ENCODE data around the gene IL24. TPM values are rescaled to one million over a fixed set of nuclear protein-coding genes. Genes with fewer than 3 reads are reported as not detected.
"Not testable (repeated sequence)": the region's sequence is repeated elsewhere in the genome, so short reads cannot be mapped to it uniquely, and the experiment has no call there.

The IL24 gene
- total and polyA plus RNA-seq, 8 donors: 0.11 to 0.43 (median 0.34) TPM; not detected in 1

DNA sequence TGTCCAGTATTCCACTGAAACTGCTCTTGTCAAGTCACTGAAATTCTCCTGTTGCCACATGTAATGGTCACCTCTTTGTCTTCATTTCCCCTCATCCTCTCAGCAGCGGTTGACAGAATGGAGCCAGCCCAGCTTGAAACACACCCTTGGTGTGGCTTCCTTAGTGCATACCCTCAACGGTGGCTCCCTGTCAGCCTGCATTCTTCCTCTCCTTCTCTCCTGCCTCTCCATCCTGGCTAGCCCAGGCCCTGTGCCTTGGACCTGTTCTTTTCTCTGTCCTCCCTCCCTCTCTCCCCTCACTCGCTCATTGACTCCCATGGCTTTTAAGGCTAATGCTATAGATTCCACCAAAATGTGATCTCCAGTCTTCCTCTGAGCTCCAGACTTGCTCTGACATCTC lies 20.8 kb downstream of the IL24 start:
- DNase-seq: no peak
- intact Hi-C loops (cut with DNase I): loop anchor here in 1 of 2 donors (5.0 kb wide), 1 partner anchor 191 kb away; no protein-coding TSS in a partner anchor
- ATAC-seq: no peak
- TF ChIP-seq, protein P1, sequence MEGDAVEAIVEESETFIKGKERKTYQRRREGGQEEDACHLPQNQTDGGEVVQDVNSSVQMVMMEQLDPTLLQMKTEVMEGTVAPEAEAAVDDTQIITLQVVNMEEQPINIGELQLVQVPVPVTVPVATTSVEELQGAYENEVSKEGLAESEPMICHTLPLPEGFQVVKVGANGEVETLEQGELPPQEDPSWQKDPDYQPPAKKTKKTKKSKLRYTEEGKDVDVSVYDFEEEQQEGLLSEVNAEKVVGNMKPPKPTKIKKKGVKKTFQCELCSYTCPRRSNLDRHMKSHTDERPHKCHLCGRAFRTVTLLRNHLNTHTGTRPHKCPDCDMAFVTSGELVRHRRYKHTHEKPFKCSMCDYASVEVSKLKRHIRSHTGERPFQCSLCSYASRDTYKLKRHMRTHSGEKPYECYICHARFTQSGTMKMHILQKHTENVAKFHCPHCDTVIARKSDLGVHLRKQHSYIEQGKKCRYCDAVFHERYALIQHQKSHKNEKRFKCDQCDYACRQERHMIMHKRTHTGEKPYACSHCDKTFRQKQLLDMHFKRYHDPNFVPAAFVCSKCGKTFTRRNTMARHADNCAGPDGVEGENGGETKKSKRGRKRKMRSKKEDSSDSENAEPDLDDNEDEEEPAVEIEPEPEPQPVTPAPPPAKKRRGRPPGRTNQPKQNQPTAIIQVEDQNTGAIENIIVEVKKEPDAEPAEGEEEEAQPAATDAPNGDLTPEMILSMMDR (IDR thresholded peaks at IDR 0.05): no peak
- H3K4me1 ChIP-seq: peaks cover 4 to 19% of the 10 kb centered on the region in 2 donors
- no peak overlapping the region for H3K27ac ChIP-seq
- H3K4me3 ChIP-seq: no peak overlapping the region
- H3K27me3 ChIP-seq: no peaks in the 10 kb centered on the region
- no peaks in the 10 kb centered on the region for H3K36me3 ChIP-seq
- H3K9me3 ChIP-seq: no peaks in the 10 kb centered on the region

DNA sequence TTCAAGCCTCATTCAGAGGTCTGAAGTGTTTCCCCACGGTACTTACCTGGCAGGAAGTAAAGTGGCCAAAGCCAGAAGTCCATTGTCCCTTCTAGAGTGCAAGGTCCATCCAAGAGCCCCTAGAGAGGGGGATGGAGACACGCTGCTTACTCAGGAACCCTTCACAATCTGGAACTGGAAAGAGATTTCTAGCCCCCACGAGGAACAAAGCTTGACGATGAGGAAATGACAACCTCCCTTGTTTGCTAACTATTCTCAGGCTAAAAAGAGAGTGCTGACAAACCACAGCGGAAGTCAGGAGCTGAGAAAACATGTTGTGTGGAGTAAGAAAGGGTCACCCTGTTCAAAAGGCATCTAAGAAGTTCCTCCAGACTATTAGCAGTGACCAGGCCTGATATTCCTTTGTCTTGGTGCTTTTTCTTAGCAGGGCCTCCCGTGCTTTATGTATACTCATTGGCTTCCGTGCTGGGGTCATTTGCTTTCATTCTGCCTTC lies 24.6 kb downstream of the IL24 start, which contains the start of gene FCMR:
FCMR (minus strand) TSS at position 170 of the 494 bp plus-strand sequence; CDS start at position 83, 87 bp downstream.
- DNase-seq (peak in 1 of 4 donors; percentile 26), ATAC-seq (peak; percentile 70)
- H3K27me3 ChIP-seq: no peaks in the 10 kb centered on the region
- TF ChIP-seq, protein P1 (IDR thresholded peaks at IDR 0.05): no peak
- peak within 1 kb of the TSS; percentile 60 to 72 for H3K27ac ChIP-seq
- intact Hi-C loops (cut with DNase I): no loop called here
- H3K4me1 ChIP-seq: peaks cover 4 to 25% of the 10 kb centered on the region in 2 donors
- no peaks in the 10 kb centered on the region for H3K36me3 ChIP-seq
- no peaks in the 10 kb centered on the region for H3K9me3 ChIP-seq
- H3K4me3 ChIP-seq: peak within 1 kb of the TSS in 1 of 2 donors; percentile 3

DNA sequence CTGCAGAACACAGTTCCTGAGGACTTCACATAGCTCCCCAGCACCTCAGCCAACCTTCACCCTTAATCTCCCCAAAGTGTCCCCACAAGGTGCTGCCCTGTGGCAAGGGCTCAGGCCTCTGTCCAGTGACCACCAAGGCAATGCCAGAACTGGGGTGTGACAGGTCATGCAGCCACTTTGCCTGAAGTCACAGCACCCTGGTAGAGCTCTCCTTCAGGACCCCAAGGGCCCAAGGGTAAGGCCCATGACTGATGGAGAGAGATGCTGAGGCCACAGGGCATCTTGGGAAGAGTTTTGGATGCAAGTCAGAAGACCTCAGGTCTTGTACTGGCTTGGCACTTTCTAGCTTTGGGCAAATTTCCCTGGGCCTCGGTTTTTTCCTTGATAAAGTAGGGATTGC lies 25.3 kb downstream of the IL24 start:
- ATAC-seq (no peak), DNase-seq (no peak)
- TF ChIP-seq, protein P1 (IDR thresholded peaks at IDR 0.05): no peak
- peak overlapping the region; percentile 60 to 72 for H3K27ac ChIP-seq
- H3K4me3 ChIP-seq: no peak overlapping the region
- no peaks in the 10 kb centered on the region for H3K36me3 ChIP-seq
- peaks cover 4 to 25% of the 10 kb centered on the region in 2 donors for H3K4me1 ChIP-seq
- H3K27me3 ChIP-seq: no peaks in the 10 kb centered on the region
- intact Hi-C loops (cut with DNase I): no loop called here
- H3K9me3 ChIP-seq: no peaks in the 10 kb centered on the region

DNA sequence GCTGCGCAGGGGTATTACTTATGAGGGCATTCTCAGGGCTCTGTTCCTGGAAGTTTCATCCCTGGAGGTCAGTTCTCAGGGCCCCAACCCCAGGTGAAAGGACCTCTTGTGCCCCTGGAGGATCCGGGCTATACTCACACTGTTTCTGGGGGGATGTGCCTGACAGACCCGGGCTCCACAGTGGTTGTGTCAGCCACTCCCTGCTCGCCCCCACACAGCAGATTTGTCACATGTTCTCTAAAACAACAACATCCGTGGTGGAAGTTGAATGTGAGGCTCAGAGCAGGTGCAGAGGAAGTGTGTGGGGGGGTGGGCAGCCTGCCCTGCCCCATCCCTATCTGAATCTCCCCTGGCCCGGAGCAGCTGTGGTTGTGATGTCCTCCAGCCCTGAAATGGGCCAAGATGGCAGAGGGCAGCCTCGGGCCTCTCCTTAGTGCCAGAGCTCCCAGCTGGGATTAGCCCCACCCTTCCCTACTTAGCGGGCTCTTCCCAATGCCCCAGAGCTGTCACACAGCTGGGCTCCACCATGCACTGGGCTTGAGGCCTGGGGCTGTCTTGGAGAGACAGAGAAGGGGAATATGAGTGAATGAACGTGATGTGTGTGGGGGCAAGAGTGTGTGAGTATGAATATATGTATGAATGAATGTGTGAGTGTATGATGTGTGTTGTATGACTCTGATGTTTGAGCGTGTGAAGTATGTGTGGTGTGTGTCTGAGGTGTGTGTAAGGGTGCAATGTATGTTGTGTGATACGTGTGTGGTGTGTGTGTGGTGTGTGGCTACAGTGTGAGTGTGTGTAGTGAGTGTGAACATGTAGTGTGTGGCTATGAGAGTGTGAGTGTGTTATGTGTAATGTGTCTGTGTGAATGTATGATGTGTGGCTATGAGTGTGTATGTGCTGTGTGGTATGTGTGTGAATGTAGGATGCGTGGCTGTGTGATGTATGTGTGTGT lies 26.0 kb downstream of the IL24 start:
- H3K27me3 ChIP-seq: no peaks in the 10 kb centered on the region
- intact Hi-C loops (cut with DNase I): no loop called here
- no peaks in the 10 kb centered on the region for H3K36me3 ChIP-seq
- no peak overlapping the region for H3K4me3 ChIP-seq
- H3K4me1 ChIP-seq: peaks cover 4 to 25% of the 10 kb centered on the region in 2 donors
- H3K9me3 ChIP-seq: no peaks in the 10 kb centered on the region
- H3K27ac ChIP-seq: peak overlapping the region in 1 of 2 donors; percentile 72
- ATAC-seq (peak; percentile 4), DNase-seq (no peak)
- TF ChIP-seq, protein P1 (IDR thresholded peaks at IDR 0.05): no peak

DNA sequence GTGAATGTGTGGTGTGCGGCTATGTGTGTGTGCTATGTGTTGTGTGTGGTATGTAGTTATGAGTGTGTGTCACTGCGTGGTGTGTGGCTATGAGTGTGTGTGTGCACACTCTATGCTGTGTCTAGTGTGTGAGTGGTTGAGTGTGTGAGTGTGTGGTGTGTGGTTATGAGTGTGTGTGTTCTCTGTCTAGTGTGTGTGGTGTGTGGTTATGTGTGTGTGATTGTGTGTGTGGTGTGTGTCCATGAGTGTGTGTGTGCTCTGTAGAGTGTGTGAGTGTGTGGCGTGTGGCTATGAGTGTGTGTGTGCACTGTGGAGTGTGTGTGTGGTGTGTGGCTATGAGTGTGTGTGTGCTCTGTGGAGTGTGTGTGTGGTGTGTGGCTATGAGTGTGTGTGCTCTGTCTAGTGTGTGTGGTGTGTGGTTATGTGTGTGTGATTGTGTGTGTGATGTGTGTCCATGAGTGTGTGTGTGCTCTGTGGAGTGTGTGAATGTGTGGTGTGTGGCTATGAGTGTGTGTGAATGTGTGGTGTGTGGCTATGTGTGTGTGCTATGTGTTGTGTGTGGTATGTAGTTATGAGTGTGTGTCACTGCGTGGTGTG lies 26.8 kb downstream of the IL24 start:
- H3K9me3 ChIP-seq; H3K27ac ChIP-seq; intact Hi-C loops (cut with DNase I); DNase-seq; H3K36me3 ChIP-seq; H3K27me3 ChIP-seq; H3K4me3 ChIP-seq: not testable (repeated sequence)
- peaks cover 4 to 25% of the 10 kb centered on the region in 2 donors for H3K4me1 ChIP-seq
- ATAC-seq: peak; percentile 2

Measured in left lung (tissue), 10 donors.